ENCODE measurements around the gene SEC16B.
A peak's percentile ranks its signal among the peaks of the same experiment; 100 is the strongest.
"Not testable (repeated sequence)": the region's sequence is repeated elsewhere in the genome, so short reads cannot be mapped to it uniquely, and the experiment has no call there.

Gene SEC16B, protein sequence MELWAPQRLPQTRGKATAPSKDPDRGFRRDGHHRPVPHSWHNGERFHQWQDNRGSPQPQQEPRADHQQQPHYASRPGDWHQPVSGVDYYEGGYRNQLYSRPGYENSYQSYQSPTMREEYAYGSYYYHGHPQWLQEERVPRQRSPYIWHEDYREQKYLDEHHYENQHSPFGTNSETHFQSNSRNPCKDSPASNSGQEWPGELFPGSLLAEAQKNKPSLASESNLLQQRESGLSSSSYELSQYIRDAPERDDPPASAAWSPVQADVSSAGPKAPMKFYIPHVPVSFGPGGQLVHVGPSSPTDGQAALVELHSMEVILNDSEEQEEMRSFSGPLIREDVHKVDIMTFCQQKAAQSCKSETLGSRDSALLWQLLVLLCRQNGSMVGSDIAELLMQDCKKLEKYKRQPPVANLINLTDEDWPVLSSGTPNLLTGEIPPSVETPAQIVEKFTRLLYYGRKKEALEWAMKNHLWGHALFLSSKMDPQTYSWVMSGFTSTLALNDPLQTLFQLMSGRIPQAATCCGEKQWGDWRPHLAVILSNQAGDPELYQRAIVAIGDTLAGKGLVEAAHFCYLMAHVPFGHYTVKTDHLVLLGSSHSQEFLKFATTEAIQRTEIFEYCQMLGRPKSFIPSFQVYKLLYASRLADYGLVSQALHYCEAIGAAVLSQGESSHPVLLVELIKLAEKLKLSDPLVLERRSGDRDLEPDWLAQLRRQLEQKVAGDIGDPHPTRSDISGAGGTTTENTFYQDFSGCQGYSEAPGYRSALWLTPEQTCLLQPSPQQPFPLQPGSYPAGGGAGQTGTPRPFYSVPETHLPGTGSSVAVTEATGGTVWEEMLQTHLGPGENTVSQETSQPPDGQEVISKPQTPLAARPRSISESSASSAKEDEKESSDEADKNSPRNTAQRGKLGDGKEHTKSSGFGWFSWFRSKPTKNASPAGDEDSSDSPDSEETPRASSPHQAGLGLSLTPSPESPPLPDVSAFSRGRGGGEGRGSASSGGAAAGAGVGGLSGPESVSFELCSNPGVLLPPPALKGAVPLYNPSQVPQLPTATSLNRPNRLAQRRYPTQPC

GRCh38 chr1:177969825-177970371 is at the start of gene SEC16B:
Gene SEC16B, minus strand, starts transcription at chr1:177970058. Its CDS starts 2,077 bp downstream, at chr1:177967981.
- no peak for DNase-seq

GRCh38 chr1:178019622-178020021 is 49.8 kb upstream of the SEC16B start:
- no peak for DNase-seq

- DNase-seq = no peak
Observed at GRCh38 chr1:178019208-178019607, 49.4 kb upstream of the SEC16B start.

- DNase-seq = no peak
Observed at GRCh38 chr1:178017517-178017916, 47.7 kb upstream of the SEC16B start.

- no peak for DNase-seq
Observed at GRCh38 chr1:178011864-178012503, 42.1 kb upstream of the SEC16B start.

DNA sequence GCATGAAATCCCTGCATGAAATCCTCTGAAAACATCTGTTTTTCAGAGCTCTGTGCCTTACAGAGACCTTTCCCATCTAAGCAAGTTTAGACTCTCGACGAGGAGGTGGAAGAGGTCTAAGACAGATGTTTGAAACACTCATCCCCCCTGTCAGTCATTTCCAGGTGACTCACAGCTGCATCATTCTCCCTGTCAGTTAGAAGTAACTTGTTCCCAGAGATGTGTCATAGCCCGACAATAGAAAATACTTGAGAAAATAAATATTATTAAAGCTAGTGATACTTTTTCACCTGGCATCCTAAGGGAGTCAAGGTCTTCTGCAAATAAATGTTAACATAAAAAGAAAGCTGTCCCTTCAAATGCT is 41.6 kb upstream of the SEC16B start:
- DNase-seq = no peak

GRCh38 chr1:178010674-178011464 is 41.0 kb upstream of the SEC16B start:
- no peak for DNase-seq

GRCh38 chr1:178006043-178006442 is 36.2 kb upstream of the SEC16B start:
- DNase-seq = no peak

DNA sequence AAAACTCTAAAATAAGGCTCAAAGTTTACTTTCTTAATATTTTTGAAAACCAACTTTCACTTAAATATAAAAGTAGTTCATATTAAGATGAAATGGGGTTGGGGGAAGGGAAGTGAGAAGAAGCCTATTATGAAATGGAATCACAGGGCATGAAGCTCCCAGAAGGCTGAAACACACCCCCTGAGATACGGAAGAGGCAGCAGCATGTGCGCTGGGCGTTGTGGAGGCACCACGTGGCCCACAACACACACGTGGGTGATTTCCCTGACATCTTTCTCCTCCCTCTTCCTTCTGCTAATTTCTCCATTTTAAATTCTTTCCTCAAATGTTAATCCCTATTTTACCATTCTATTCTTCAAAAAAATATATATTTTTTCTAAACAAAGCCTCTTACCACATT is 35.6 kb upstream of the SEC16B start:
- no peak for DNase-seq

- DNase-seq = no peak
Observed at GRCh38 chr1:178004926-178005391, 35.1 kb upstream of the SEC16B start.

DNA sequence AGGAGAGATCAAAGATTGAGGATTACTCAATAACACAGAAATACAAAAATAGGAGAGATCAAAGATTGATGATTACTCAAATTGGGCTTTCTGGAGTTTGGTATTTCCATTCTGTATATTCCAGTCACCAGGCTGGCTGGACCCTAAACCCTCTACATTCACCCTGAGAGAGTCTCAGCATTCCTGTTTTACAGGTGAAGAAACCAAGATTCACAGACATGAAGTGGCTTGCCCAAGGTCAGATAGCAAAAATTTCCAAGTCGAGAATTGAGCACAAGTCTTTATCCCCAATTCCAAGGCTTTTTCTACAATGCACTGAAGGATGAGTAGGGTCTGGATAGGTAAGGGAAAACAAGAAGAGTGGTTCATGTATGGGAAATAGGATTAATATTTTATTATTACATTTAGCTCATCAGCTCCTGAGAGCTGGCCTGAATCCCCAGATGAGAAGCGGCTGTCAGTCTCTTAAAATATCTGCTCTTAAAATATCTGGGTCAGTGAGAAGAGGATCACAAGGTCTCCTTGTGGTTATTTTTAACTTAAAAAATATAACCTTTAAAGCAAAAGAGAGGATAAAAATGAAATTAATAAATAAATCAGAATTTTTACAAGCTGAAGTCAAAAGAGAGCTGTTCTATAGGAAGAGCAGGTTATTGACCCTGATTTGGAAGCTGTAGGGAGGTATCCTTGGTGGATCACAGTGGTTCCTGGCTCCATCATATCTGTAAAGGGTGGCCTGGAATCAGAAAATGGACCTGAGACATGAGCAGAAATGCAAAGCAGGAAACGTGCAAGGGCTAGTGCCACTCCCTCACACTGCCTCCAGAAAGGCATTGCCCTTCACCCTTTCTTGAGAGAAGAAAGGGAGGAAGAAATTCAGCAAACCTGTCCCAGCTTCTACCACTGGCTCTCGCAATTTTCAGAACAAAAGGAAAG is 29.1 kb upstream of the SEC16B start:
- DNase-seq = no peak

DNA sequence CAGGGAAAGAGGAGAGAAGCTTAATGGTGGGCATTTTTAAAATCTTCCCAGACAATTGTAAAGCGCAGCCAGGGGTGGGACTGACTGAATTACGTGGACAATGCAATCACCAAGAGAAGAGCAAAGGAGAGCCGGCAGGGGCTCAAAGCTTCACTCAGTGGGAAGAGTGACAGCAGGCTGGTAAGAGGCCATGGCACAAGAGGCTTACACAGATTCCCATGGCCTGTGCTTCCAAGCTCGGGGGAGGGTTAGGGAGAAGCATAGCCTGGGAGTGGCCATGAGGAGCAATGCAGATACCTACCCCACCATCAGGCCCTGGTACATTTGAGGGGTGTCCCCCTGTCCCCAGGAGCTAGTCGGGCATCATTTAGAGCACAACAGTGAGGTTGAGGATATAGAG is 27.1 kb upstream of the SEC16B start:
- no peak for DNase-seq

DNA sequence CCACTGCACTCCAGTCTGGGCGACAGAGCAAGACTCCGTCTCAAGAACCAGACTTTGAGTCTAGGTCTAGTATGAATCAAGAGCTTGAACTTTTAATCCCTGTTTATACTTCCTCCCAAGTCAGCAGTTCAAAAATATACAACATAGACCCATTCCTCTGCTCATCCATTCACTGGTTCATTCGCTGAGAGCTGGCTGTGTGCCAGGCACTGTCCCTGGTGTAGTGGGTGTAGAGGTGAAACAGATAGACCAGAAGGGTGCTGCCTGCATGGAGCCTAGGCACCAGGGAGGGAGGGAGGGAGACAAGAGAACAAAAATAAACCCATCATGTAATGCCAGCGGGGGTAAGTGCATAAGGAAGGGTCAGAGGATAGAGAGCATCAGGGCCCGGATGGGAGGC is 25.5 kb upstream of the SEC16B start:
- no peak for DNase-seq

DNA sequence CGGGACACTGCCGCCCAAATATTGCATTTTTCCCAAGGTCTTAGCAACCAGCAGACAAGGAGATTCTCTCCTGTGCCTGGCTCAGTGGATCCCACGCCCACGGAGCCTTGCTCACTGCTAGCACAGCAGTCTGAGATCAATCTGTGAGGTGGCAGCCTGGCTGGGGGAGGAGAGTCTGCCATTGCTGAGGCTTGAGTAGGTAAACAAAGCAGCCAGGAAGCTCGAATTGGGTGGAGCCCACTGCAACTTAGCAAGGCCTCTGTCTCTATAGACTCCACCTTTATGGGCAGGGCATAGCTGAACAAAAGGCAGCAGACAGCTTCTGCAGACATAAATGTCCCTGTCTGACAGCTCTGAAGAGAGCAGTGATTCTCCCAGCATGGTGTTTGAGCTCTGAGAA is 16.4 kb upstream of the SEC16B start:
- DNase-seq = not testable (repeated sequence)

- DNase-seq = no peak
Observed at GRCh38 chr1:177984761-177985160, 14.9 kb upstream of the SEC16B start.

GRCh38 chr1:177984136-177984525 is 14.3 kb upstream of the SEC16B start:
- peak; percentile 96 for DNase-seq

- peak; percentile 75 for DNase-seq
Observed at GRCh38 chr1:177983482-177984135, 13.8 kb upstream of the SEC16B start.

- DNase-seq = peak; percentile 90
Observed at GRCh38 chr1:177983077-177983476, 13.2 kb upstream of the SEC16B start.

DNA sequence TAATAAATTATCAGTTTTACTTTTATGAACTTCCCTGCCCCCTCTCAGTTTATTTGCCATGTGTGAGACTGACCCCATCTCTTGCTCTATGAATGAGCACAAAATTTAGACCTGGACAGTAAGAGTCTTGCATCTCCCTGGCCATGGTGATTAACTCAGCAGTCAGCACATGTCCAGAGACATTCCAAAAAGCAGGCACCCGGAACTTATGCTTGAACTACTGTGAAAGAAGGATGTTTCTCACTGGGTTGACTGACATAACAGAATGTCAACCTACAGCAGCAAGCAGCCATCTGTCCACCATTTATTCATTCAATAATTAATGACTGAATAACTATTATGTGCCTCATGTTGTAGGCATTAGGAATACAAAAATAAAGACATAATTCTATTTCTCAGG is 11.3 kb upstream of the SEC16B start:
- DNase-seq = peak; percentile 88

DNA sequence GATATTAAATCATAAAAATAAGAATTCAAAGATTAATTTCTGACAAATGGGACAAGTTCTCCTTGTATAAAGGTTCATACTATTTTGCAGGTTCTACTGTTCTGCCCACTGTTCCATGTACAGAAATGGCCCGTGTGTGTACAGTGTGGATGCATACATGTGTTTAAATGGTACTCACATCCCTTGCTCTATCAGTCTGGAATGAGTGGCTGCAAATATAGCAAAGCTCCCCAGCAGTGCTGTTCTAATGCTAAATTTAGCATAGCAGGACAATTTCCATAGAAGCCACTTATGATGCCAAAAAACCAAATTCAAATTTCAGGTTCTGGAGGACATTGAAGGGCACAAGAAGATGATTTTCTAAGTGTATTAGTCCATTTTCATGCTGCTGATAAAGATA is 9.4 kb upstream of the SEC16B start:
- no peak for DNase-seq

Measured in NCI-H1694 (cell line).